GM19438 (cell line): ENCODE data around the gene CYBC1.
"Not testable (repeated sequence)": the region's sequence is repeated elsewhere in the genome, so short reads cannot be mapped to it uniquely, and the experiment has no call there.

Source experiments
- ATAC-seq: cut with Tn5 transposase; IDR thresholded peaks from one replicate; pipeline ENCODE4 v1.9.1; 2021; ENCODE audit warnings: low read depth; ENCODE audit not compliant: unreplicated experiment

CYBC1 gene

GRCh38 chr17:82435601-82436583, 14.7 kb downstream of the CYBC1 start:
- no peak for ATAC-seq

DNA sequence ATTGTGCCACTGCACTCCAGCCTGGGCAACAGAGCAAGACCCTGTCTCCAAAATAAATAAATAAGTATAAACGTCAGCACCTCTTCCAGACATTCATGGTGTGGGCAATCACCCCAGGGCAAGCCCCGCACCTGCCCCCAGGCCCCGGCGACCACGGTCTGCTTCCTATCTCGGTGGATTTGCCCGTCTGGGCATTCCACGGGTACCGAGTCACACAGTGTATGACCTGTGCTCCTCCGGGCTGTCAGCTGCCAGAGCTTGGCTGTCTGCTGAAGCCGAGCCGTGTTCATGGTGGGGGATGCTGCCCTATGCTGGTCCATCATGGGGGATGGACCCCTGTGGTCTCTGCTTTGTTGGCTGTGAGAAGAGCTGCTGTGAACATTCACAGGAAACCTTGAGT, 15.4 kb downstream of the CYBC1 start:
- no peak for ATAC-seq

- no peak for ATAC-seq
These were observed 16.4 kb downstream of the CYBC1 start for GRCh38 chr17:82434216-82434565.

DNA sequence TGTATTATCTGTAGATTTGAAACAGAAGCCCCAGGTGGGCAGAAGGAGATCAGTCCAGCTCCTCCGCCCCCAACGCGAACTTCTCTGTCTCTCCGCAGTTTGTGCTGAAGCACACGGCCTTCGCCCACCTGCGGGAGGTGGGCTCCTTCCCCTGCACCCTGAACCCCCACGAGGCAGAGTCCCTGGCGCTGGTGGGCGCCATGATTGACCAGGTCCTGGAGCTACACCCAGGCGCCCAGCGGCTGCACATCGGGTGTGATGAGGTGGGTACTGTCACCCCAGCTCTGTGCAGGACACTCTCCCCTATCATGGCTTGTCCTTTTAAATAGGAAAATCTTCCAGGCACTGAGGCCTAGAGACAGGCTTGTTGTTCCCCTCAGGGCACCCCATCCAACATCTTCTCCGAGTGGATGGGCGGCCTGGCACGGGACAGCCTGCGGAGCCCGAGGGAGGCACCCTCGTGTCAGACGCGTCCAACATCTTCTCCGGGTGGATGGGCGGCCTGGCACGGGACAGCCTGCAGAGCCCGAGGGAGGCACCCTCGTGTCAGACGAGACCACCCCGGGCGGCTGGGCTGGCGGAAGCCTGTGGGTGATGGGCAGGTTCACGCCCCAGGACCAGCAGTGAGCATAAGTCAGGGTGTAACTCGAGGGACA, 16.9 kb downstream of the CYBC1 start:
- ATAC-seq = no peak

GRCh38 chr17:82432017-82432416, 18.5 kb downstream of the CYBC1 start:
- ATAC-seq = no peak

- ATAC-seq = no peak
These were observed 20.7 kb downstream of the CYBC1 start for GRCh38 chr17:82429824-82430223.

- ATAC-seq = no peak
These were observed 22.0 kb downstream of the CYBC1 start for GRCh38 chr17:82428546-82428945.

- no peak for ATAC-seq
These were observed 25.7 kb downstream of the CYBC1 start for GRCh38 chr17:82424863-82425159.

DNA sequence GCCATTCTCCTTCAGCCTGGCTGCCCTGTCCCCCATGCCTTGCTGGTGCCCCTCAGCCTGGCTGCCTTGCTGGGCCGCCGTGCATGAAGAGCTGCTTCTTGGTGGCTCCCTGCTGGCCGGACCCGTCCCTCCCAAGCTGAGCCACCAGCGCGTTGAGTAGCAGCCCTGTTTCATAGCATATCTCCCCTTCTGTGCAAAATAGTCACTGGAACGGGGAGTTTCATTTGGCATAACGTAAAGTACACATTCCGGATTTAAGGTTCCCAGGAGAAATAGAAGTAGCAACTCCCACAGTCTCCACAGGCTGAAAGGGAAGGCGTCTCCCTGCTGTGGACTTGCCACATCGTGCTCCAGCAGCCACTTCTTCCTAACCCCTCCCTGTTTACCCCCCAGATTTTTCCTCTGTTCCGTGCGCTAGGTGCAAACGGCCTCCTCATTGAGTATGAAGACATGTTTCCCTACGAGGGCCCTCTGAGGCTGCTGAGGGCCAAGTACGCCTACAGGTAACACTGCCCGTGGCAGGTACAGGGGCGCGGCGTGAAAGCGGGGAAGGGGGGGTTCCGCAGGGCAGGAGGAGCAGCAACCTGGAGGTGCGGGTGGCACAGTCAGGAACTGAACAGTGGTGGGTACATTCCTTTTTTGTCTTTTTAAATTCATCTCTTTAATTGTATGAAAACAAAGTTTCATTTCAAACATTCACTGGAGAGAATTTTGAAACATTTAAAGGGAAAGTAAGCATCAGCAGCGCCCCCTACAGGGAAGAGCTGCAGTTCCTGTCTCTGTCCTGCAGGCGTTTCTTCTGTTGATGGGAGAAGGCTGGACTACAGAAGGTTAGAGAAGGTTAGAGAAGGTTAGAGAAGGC, 26.3 kb downstream of the CYBC1 start:
- ATAC-seq = no peak

DNA sequence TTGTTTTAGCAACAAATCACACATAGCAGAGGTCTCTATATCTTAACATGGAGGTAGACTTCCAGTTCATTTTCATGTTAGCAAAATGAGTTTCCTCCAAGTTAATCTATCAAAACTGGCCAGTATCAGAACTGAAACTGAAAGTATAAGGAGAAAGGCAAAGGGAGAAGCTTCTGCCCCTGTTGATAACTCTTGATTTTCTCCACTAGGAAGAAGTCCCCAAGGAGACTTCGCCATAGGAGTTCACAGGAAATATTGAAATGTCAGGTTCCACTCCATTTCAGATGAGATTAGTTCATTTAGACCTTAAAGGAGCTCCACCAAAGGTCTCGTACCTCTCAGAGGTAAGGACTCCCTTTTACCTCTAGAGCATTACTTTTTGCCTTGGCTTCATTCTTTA, 31.0 kb downstream of the CYBC1 start:
- ATAC-seq = no peak

GRCh38 chr17:82418001-82418986, 32.3 kb downstream of the CYBC1 start, which contains the start of the genes HEXD and OGFOD3:
HEXD (plus strand) TSS chr17:82418347; CDS start chr17:82419800, 1,453 bp downstream.
OGFOD3 (minus strand) TSS chr17:82418586; CDS start chr17:82418485, 101 bp downstream.
- peak; percentile 87 for ATAC-seq

DNA sequence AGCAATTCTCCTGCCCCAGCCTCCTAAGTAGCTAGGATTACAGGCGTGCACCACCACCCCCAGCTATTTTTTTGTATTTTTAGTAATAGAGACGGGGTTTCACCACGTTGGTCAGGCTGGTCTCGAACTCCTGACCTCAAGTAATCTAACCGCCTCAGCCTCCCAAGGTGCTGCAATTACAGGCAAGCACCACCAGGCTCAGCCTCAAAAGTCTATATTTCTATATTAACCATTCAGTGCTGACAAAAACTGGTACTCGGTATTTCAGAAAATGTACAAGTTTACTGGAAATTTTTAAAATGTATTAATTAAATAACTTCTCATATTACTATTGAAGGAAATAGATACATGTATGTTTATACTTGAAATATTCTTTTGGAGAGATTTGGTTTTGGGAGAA, 33.8 kb downstream of the CYBC1 start:
- ATAC-seq = no peak

DNA sequence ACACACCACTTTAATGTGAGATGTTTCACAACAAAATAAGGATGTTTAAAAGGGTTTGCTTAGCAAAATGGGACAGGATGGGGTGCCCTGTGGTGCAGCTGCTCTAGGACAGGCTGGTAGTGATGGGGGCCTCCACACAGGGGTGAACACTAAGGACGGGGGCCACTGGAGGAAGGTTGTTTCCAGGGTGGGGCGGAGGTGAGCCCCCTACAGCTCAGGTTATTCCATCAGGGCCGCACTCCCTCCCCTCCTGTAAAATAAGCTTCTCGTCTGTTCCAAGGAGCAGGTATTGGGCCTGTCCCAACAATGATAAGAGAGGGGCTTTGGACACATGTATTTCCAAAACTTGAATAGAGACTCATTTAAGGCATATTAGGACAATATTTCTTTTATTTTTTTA, 34.3 kb downstream of the CYBC1 start:
- no peak for ATAC-seq

DNA sequence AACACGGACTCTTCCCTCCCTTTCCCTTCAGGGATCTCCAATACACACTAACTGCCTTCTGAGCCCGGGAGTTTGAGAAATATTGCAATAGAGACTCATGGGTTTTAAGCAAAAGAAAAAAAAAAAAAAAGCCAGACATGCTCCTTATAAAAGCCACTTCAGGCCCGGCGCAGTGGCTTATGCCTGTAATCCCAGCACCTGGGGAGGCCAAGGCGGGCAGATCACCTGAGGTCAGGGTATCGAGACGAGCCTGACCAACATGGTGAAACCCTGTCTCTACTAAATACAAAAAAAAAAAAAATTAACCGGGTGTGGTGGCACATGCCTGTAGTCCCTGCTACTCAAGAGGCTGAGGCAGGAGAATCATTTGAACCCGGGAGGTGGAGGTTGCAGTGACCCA, 34.8 kb downstream of the CYBC1 start:
- no peak for ATAC-seq

DNA sequence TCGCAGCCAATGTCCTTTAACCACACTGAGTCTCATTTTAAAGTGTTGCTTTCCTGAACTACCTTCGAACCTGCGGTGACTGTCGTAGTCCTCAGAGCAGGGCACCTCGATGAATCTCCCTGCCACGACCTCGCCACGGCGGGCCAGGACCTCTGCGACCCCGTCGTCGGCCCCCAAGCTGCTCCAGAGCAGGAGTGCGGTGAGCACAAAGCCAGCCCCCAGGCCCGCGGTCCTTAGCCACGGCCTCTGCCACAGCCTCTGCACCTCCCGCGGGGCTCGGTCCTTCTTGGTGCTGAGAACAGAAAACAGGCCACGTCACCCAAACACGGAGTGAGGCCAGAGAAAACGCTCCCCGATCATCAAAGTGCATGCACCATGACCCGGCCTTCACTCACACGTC, 35.2 kb downstream of the CYBC1 start:
- no peak for ATAC-seq

- ATAC-seq = no peak
These were observed 35.8 kb downstream of the CYBC1 start for GRCh38 chr17:82414548-82415281.

DNA sequence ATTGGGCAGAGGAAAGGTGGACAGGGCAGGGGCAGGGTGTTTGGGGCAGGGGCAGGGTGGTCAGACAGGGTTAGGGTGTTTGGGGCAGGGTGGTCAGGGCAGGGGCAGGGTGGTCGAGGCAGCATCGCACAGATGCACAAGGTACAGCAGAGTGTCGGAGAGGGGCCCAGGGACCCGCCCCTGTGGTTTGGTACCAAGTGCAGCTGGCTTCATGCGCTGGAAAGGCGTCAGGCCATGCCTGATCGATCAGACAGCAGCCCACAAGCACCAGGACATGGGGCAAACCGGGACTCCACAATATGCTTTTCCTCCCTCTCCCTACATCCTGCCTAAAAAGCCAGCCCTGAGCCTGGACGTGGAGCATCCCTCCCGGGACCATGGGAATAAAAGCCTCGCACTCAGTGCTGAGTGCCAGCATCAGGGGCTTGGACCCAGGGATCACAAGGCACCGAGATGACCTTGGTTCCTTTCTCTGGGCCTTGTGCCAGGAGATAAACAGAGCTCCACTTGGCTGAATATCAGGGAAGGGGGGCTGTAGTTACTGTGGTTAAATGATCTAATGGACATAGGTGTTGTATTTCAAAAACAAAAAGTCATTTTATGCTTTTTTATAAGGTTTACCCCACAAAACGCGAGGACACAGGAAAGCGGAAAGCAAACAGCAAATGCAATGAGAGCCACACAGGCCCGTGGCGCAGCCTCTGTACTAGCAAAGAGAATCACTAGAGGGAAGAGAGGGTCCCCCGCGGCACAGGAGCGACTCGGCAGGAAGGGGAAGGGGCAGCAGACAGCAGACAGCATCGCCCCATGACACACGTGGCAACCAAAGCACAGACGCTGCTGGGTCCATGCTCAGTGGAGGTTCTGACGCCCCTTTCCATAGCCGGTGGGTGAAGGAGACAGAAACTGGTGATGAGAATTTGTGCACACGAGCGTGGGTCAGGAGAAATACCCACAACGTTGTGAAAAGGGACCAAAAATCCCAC, 37.7 kb downstream of the CYBC1 start:
- ATAC-seq = no peak

DNA sequence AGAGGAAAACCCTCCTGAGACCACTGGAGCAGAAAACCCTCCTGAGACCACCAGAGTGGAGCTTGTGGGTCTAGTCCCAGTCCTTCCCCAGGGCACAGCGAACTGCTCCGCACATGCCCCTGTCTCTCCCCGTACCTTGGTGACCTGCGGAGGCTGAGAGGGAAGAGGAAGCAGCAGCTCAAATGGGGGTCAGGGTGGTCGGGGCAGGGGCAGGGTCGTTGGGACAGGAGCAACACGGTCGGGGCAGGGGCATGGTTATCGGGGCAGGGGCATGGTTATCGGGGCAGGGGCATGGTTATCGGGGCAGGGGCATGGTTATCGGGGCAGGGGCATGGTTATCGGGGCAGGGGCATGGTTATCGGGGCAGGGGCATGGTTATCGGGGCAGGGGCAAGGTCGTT, 38.5 kb downstream of the CYBC1 start:
- ATAC-seq = not testable (repeated sequence)
